HEK293 (cell line): Measurements from ENCODE around the gene ADAM19.

ENCODE experiments used
- CTCF ChIA-PET: fragments of 350-600 bp; formaldehyde crosslinking; extraction: SDS; loops from one replicate; lab custom pipeline; 2021; ENCODE audit warnings: antibody characterized with exemption; lab: Yijun Ruan, JAX
- POLR2A ChIA-PET: fragments of 300-600 bp; formaldehyde crosslinking; extraction: SDS; loops from one replicate; lab custom pipeline; 2020; ENCODE audit warnings: antibody characterized with exemption, inconsistent platforms; lab: Yijun Ruan, JAX
- H3K27ac ChIP-seq: fragments of 200-500 bp; sonication (Bioruptor generic); 2 replicates; pipeline ENCODE4 v1.5.1; 2014; ENCODE audit warnings: low read depth, low read length, control low read depth, inconsistent platforms; ENCODE audit errors: extremely low read depth
- H3K36me3 ChIP-seq, 2 experiments: fragments of 200-500 bp in 1 of 2; sonication (Bioruptor generic) in 1 of 2; 1 replicate in 1 of 2; 2 replicates in 1 of 2; pipeline ENCODE4 v1.5.1; 2014 to 2017; ENCODE audit warnings: inconsistent platforms in 2 of 2, low read length in 2 of 2; ENCODE audit not compliant: control insufficient read depth in 2 of 2, insufficient read depth in 1 of 2
- H3K4me1 ChIP-seq: fragments of 200-500 bp; sonication (Bioruptor generic); 2 replicates; pipeline ENCODE4 v1.5.1; 2014; ENCODE audit warnings: mild to moderate bottlenecking, low read length, inconsistent platforms; ENCODE audit not compliant: control insufficient read depth, insufficient read depth
- H3K4me3 ChIP-seq: 2 replicates; pipeline ENCODE4 v1.5.1; 2011; ENCODE audit warnings: low read depth, mild to moderate bottlenecking, control low read depth, low read length, moderate library complexity
- H3K9me3 ChIP-seq: fragments of 200-500 bp; sonication (Bioruptor generic); 2 replicates; pipeline ENCODE4 v1.5.1; 2014; ENCODE audit warnings: low read depth, low read length, inconsistent platforms; ENCODE audit not compliant: control insufficient read depth, insufficient read depth
- EGR2 ChIP-seq: fragments of 450-650 bp; formaldehyde crosslinking; IDR thresholded peaks from 2 replicates; pipeline ENCODE4 v1.5.1; 2016; ENCODE audit warnings: low read depth, missing biosample characterization, missing genetic modification characterization
- FEZF1 ChIP-seq: fragments of 450-650 bp; formaldehyde crosslinking; IDR thresholded peaks from 2 replicates; pipeline ENCODE4 v1.5.1; 2016; ENCODE audit warnings: missing biosample characterization, missing genetic modification characterization
- INSM2 ChIP-seq: fragments of 450-650 bp; formaldehyde crosslinking; IDR thresholded peaks from 2 replicates; pipeline ENCODE4 v1.5.1; 2016; ENCODE audit warnings: missing biosample characterization, missing genetic modification characterization
- KLF16 ChIP-seq: fragments of 450-650 bp; formaldehyde crosslinking; IDR thresholded peaks from 2 replicates; pipeline ENCODE4 v1.5.1; 2017; ENCODE audit warnings: missing biosample characterization, missing genetic modification characterization
- MZF1 ChIP-seq: fragments of 450-650 bp; formaldehyde crosslinking; IDR thresholded peaks from 2 replicates; pipeline ENCODE4 v1.5.1; 2017; ENCODE audit warnings: missing biosample characterization, missing genetic modification characterization, borderline replicate concordance
- OSR2 ChIP-seq: fragments of 450-650 bp; formaldehyde crosslinking; IDR thresholded peaks from 2 replicates; pipeline ENCODE4 v1.5.1; 2016; ENCODE audit warnings: missing biosample characterization, missing genetic modification characterization
- PATZ1 ChIP-seq: fragments of 450-650 bp; formaldehyde crosslinking; IDR thresholded peaks from 2 replicates; pipeline ENCODE4 v1.5.1; 2016; ENCODE audit warnings: missing biosample characterization, missing genetic modification characterization
- PRDM1 ChIP-seq: fragments of 450-650 bp; formaldehyde crosslinking; IDR thresholded peaks from 2 replicates; pipeline ENCODE4; 2016; ENCODE audit warnings: missing biosample characterization, missing genetic modification characterization
- SCRT1 ChIP-seq: fragments of 450-650 bp; formaldehyde crosslinking; IDR thresholded peaks from 2 replicates; pipeline ENCODE4 v1.5.1; 2016; ENCODE audit warnings: missing biosample characterization, missing genetic modification characterization, borderline replicate concordance
- SETDB1 ChIP-seq: IDR thresholded peaks from one replicate; pipeline ENCODE4 v1.6.1; 2017; ENCODE audit warnings: mild to moderate bottlenecking, low read length, moderate library complexity, mixed read lengths; ENCODE audit not compliant: insufficient read length
- ZBTB17 ChIP-seq: fragments of 450-650 bp; formaldehyde crosslinking; IDR thresholded peaks from 2 replicates; pipeline ENCODE4 v1.5.1; 2016; ENCODE audit warnings: missing biosample characterization, missing genetic modification characterization
- ZFHX2 ChIP-seq: fragments of 450-650 bp; formaldehyde crosslinking; conservative IDR thresholded peaks from 2 replicates; pipeline ENCODE4 v1.5.1; 2016; ENCODE audit warnings: missing biosample characterization, missing genetic modification characterization
- ZFP69B ChIP-seq: fragments of 450-650 bp; formaldehyde crosslinking; IDR thresholded peaks from 2 replicates; pipeline ENCODE4 v1.5.1; 2016; ENCODE audit warnings: missing biosample characterization, missing genetic modification characterization
- ZNF175 ChIP-seq: fragments of 450-650 bp; formaldehyde crosslinking; IDR thresholded peaks from 2 replicates; pipeline ENCODE4 v1.5.1; 2016; ENCODE audit warnings: missing biosample characterization, missing genetic modification characterization
- ZNF211 ChIP-seq: fragments of 450-650 bp; formaldehyde crosslinking; IDR thresholded peaks from 2 replicates; pipeline ENCODE4 v1.5.1; 2016; ENCODE audit warnings: low read depth, missing biosample characterization, missing genetic modification characterization
- ZNF350 ChIP-seq: fragments of 450-650 bp; formaldehyde crosslinking; IDR thresholded peaks from 2 replicates; pipeline ENCODE4 v1.5.0; 2017; ENCODE audit warnings: missing biosample characterization, mild to moderate bottlenecking, missing genetic modification characterization
- ZNF391 ChIP-seq: fragments of 450-650 bp; formaldehyde crosslinking; IDR thresholded peaks from 2 replicates; pipeline ENCODE4 v1.5.1; 2016; ENCODE audit warnings: low read depth, missing biosample characterization, missing genetic modification characterization, borderline replicate concordance
- ZNF426 ChIP-seq: fragments of 450-650 bp; formaldehyde crosslinking; IDR thresholded peaks from 2 replicates; pipeline ENCODE4 v1.5.1; 2017; ENCODE audit warnings: missing biosample characterization, missing genetic modification characterization, mild to moderate bottlenecking, inconsistent platforms, moderate library complexity
- ZNF521 ChIP-seq: fragments of 450-650 bp; formaldehyde crosslinking; IDR thresholded peaks from 2 replicates; pipeline ENCODE4 v1.5.1; 2017; ENCODE audit warnings: missing biosample characterization, mild to moderate bottlenecking, missing genetic modification characterization
- ZNF530 ChIP-seq: fragments of 450-650 bp; formaldehyde crosslinking; IDR thresholded peaks from 2 replicates; pipeline ENCODE4 v1.5.1; 2016; ENCODE audit warnings: low read depth, missing biosample characterization, missing genetic modification characterization
- ZNF623 ChIP-seq: fragments of 450-650 bp; formaldehyde crosslinking; IDR thresholded peaks from 2 replicates; pipeline ENCODE4 v1.5.1; 2016; ENCODE audit warnings: missing biosample characterization, missing genetic modification characterization
- ZNF677 ChIP-seq: fragments of 450-650 bp; IDR thresholded peaks from 2 replicates; pipeline ENCODE4 v1.5.0; 2018; ENCODE audit warnings: missing biosample characterization, mild to moderate bottlenecking, missing genetic modification characterization, moderate library complexity
- ZNF777 ChIP-seq: fragments of 450-650 bp; formaldehyde crosslinking; IDR thresholded peaks from 2 replicates; pipeline ENCODE4 v1.5.1; 2017; ENCODE audit warnings: missing biosample characterization, missing genetic modification characterization, borderline replicate concordance
- ZNF785 ChIP-seq: fragments of 450-650 bp; formaldehyde crosslinking; IDR thresholded peaks from 2 replicates; pipeline ENCODE4 v1.5.1; 2016; ENCODE audit warnings: missing biosample characterization, missing genetic modification characterization
- ZNF791 ChIP-seq: fragments of 450-650 bp; formaldehyde crosslinking; IDR thresholded peaks from 2 replicates; pipeline ENCODE4 v1.5.1; 2016; ENCODE audit warnings: missing biosample characterization, missing genetic modification characterization
- ZXDB ChIP-seq: fragments of 450-650 bp; formaldehyde crosslinking; IDR thresholded peaks from 2 replicates; pipeline ENCODE4 v1.5.1; 2016; ENCODE audit warnings: missing biosample characterization, missing genetic modification characterization
- TF ChIP-seq, protein P1 (sequence below): fragments of 450-650 bp; formaldehyde crosslinking; IDR thresholded peaks from 2 replicates; pipeline ENCODE4 v1.5.1; 2016; ENCODE audit warnings: missing biosample characterization, missing genetic modification characterization
- TF ChIP-seq, protein P2 (sequence below): fragments of 450-650 bp; formaldehyde crosslinking; IDR thresholded peaks from 2 replicates; pipeline ENCODE4; 2016; ENCODE audit warnings: missing biosample characterization, missing genetic modification characterization

Gene ADAM19

DNA sequence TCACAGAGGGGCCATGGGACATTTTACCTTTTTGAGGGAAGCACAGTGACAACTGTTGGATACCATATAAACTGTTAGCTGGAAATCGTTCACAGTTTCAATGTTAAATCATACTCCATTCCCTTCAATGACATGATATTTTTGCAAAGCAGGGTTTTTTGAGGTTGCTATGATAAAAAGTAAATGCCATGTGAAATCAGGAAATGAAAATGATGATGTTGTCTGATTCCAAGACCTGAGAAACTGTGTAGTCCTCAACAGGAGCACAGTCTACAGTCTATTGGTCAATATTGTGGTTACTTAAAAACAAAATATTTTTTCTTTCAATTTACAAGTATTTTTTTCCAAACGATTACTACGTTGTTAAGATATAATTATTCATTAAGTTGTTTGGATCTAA, 24.0 kb upstream of the ADAM19 start (continued):
- TF ChIP-seq, protein P1, sequence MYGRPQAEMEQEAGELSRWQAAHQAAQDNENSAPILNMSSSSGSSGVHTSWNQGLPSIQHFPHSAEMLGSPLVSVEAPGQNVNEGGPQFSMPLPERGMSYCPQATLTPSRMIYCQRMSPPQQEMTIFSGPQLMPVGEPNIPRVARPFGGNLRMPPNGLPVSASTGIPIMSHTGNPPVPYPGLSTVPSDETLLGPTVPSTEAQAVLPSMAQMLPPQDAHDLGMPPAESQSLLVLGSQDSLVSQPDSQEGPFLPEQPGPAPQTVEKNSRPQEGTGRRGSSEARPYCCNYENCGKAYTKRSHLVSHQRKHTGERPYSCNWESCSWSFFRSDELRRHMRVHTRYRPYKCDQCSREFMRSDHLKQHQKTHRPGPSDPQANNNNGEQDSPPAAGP (tag by site-specific recombination): no peak
- TF ChIP-seq FEZF1 (no peak), EGR2 (tag by site-specific recombination) (no peak), KLF16 (no peak), PATZ1 (tag by site-specific recombination) (no peak), SETDB1 (no peak), ZNF791 (tag by site-specific recombination) (no peak)

DNA sequence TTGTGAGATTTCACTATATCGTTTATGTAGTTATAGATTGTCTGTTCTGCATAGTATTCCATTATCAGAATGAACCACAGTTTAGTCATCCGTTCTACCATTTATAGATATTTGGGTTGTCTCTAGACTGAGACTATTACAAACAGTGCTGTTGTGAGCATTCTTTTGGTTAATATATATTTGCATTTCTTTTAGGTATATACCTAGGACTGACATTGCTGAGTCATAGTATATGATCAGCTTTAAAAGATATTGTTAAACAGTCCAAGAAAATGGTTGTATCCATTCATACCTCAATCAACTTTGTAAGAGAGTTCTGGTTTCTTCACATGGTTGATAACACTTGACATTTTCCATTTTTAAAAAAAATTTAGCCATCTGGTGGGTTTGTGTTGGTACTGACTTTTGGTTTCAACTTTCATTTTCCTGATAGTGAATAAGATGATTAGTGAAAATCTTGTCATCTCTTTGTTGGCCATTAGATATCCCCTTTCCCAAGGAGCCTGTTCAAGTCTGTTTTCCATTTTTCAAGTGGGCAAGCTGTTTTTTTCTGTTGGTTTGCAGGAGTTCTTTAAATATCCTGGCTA, 22.9 kb upstream of the ADAM19 start:
- ChIA-PET CTCF (no interaction called here), POLR2A (no interaction called here)
- no peaks in the 10 kb centered on the region for H3K9me3 ChIP-seq
- no peak overlapping the region for H3K27ac ChIP-seq
- H3K4me1 ChIP-seq: no peaks in the 10 kb centered on the region
- H3K36me3 ChIP-seq: no peaks in the 10 kb centered on the region
- peak; percentile 16; the same call in 1 of the 2 replicates for TF ChIP-seq PRDM1 (tag by site-specific recombination)
- TF ChIP-seq, protein P2, sequence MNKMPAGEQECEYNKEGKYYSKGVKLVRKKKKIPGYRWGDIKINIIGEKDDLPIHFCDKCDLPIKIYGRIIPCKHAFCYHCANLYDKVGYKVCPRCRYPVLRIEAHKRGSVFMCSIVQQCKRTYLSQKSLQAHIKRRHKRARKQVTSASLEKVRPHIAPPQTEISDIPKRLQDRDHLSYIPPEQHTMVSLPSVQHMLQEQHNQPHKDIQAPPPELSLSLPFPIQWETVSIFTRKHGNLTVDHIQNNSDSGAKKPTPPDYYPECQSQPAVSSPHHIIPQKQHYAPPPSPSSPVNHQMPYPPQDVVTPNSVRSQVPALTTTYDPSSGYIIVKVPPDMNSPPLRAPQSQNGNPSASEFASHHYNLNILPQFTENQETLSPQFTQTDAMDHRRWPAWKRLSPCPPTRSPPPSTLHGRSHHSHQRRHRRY (tag by site-specific recombination): no peak
- no peak for TF ChIP-seq ZNF623 (tag by site-specific recombination)
- no peak for TF ChIP-seq ZNF391
- no peak for TF ChIP-seq MZF1 (tag by site-specific recombination)
- no peak for TF ChIP-seq INSM2 (tag by site-specific recombination)
- no peak overlapping the region for H3K4me3 ChIP-seq

DNA sequence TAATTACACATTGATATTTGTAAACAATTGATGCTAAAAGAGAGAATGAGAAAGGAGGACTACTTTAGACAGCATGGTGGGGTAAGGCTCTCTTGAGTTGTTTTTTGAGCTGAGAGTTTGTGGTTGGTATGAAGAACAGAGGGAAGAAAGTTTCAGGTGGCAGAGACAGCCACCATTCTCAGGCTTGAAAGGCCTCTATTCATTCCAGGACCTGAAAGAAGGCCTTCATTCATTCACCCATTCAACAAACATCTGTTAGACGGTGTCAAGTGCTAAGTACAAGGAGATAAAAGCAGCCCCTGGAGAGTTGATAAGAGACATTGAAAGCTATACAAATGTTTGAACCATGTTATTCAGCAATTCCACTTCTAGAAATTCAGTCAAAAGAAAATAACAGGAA, 21.7 kb upstream of the ADAM19 start:
- no peak overlapping the region for H3K4me3 ChIP-seq
- H3K36me3 ChIP-seq: no peaks in the 10 kb centered on the region
- H3K27ac ChIP-seq: no peak overlapping the region
- no peaks in the 10 kb centered on the region for H3K9me3 ChIP-seq
- ChIA-PET CTCF (interaction anchor here (0.7 to 1.3 kb wide), 3 partner anchors 23 to 120 kb away, joined by 3 to 4 read pairs (median 4); no protein-coding TSS in a partner anchor), POLR2A (no interaction called here)
- H3K4me1 ChIP-seq: no peaks in the 10 kb centered on the region
- no peak for TF ChIP-seq OSR2
- TF ChIP-seq ZNF677 (tag by site-specific recombination): no peak
- no peak for TF ChIP-seq ZNF785 (tag by site-specific recombination)
- TF ChIP-seq ZNF175 (tag by site-specific recombination): no peak
- TF ChIP-seq ZFP69B (tag by site-specific recombination): no peak
- TF ChIP-seq, protein P2 (tag by site-specific recombination): no peak
- no peak for TF ChIP-seq ZXDB (tag by site-specific recombination)
- no peak for TF ChIP-seq ZNF530
- TF ChIP-seq ZNF350: no peak
- no peak for TF ChIP-seq SCRT1 (tag by site-specific recombination)
- no peak for TF ChIP-seq ZBTB17 (tag by site-specific recombination)
- TF ChIP-seq ZNF211 (tag by site-specific recombination): no peak
- TF ChIP-seq ZNF777: no peak
- no peak for TF ChIP-seq ZNF521 (tag by site-specific recombination)
- TF ChIP-seq ZNF426 (tag by site-specific recombination): no peak
- no peak for TF ChIP-seq ZFHX2 (tag by site-specific recombination)
